Dendritic cell treated with granulocyte-macrophage colony-stimulating factor and Interleukin-4, amounts not matched to agents 40 ng/mL and 50 ng/mL, for 4 days (primary cell): Measurements from ENCODE around the gene TNNT1.

Experiments used
- H3K27ac Mint-ChIP-seq: one replicate; pipeline ENCODE4 v1.8.0; 2022; ENCODE audit warnings: mild to moderate bottlenecking, mixed read lengths
- H3K27me3 Mint-ChIP-seq: one replicate; pipeline ENCODE4 v1.8.0; 2022; ENCODE audit warnings: mild to moderate bottlenecking, mixed read lengths
- H3K36me3 Mint-ChIP-seq: one replicate; pipeline ENCODE4 v1.8.0; 2022; ENCODE audit warnings: low read depth, mixed read lengths
- H3K4me1 Mint-ChIP-seq: one replicate; pipeline ENCODE4 v1.8.0; 2022; ENCODE audit warnings: low read depth, mixed read lengths
- H3K4me3 Mint-ChIP-seq: one replicate; pipeline ENCODE4 v1.8.0; 2022; ENCODE audit warnings: mild to moderate bottlenecking, moderate library complexity, mixed read lengths
- H3K9me3 Mint-ChIP-seq: one replicate; pipeline ENCODE4 v1.8.0; 2022; ENCODE audit warnings: mixed read lengths
- intact Hi-C: fragments of 100-400 bp; cut with micrococcal nuclease; formaldehyde crosslinking; loops from one replicate; pipeline ENCODE4 v1.15.0; 2022

TNNT1 gene

DNA sequence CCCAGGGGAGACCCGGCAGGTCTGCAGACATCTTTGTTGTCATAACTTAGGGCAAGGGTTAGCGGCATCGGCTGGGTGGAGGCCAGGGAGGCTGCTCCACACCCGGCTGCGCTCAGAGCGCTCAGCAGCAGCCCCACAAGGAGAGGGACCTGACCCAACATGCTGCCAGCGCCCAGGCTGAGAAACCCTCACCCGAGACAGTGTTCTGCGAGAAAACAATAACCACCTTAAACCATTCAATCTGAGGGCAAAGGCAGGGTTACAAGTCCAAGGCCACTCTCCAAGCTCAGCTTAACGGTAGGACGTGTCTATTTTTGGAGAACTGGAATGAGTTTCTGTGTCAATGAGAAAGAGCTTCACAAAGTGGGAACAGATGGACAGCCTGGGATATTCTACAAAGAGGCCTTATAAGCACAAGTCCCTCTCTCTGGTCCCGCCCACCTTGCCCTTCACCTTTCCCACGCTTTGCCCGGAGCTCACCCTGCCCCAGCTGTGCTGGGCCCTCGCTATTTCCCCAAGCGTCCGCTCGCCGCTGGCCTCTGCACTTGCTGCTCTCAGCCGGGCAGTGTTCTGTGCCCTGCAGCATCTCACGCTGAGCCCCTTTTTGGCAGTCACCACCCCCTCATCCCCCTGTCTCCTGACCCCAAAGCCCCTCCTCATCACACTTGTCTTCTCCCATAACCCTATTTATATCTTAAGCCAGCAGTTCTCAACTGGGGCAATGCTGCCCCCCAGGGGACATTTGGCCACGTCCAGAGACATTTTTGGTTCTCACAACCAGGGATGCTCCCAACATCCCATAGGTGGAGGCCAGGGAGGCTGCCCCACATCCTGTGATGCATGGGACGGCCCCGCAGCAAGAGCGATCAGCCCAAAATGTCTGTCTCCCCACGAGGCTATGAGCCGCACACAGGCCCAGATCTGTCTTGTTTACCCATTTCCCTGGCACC is 49.2 kb downstream of the TNNT1 start:
- Mint-ChIP-seq H3K4me3 (no peak overlapping the region), H3K4me1 (peaks cover 49% of the 10 kb centered on the region), H3K36me3 (peaks cover 87% of the 10 kb centered on the region), H3K9me3 (no peaks in the 10 kb centered on the region), H3K27me3 (no peaks in the 10 kb centered on the region), H3K27ac (no peak overlapping the region)
- intact Hi-C loops, result loop anchor here (2.0 kb wide), 1 partner anchor 17 kb away; the partner anchor contains the start of gene PPP1R12C

DNA sequence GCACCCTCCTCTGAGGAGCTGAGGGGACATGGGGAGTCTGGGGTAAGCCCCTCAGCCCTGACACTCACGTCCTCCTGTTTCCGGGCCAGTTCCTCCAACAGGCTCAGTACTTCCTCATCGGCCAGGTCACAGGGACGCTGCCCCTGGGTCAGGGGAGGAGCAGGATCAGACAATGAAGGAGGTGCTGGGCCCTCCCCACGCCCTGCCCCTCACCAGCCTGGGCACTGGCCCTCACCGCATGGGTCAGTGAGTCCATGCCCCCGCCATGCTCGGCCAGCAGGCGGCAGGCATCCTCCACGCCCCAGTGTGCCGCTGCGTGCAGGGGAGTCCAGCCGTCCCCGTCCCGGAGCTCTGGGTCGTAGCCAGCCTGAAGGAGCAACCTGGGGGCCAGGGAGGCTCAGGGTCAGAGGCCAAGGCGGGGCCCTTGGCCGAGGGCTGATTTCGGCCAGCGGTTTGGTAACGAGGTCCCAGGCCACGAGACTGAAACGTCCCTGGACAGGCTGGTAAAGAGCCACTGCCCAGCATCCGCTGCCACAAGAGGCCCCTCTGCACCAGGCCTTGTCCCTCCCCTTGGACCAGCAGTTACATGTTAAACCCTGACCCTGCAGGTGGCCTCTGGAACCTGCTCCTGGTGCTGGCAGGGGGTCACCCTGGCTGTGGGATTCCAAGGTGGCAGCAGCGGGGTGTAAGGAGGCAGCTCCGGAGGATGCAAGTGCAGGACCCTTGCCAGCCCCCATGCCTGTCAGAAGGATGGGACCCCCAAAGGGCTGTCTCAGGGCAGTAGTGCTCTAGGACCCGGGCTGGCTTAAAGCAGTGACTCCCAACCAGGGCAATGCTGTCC is 50.1 kb downstream of the TNNT1 start:
- H3K4me1 Mint-ChIP-seq, result peaks cover 49% of the 10 kb centered on the region

GRCh38 chr19:55097864-55098715 is 50.9 kb downstream of the TNNT1 start:
- Mint-ChIP-seq H3K9me3 (no peaks in the 10 kb centered on the region), H3K27ac (peak overlapping the region; percentile 55), H3K27me3 (no peaks in the 10 kb centered on the region), H3K4me3 (peak overlapping the region; percentile 22), H3K4me1 (peaks cover 49% of the 10 kb centered on the region), H3K36me3 (peaks cover 88% of the 10 kb centered on the region)
- intact Hi-C loops, result loop anchor here (2.0 kb wide), 1 partner anchor 19 kb away; the partner anchor contains the start of gene PPP1R12C

More for the DNA sequence above, 50.1 kb downstream of the TNNT1 start:
- Mint-ChIP-seq H3K27ac (peak overlapping the region; percentile 55), H3K4me3 (no peak overlapping the region), H3K36me3 (peaks cover 95% of the 10 kb centered on the region), H3K27me3 (no peaks in the 10 kb centered on the region), H3K9me3 (no peaks in the 10 kb centered on the region)
- intact Hi-C loops, result loop anchor here (2.0 kb wide), 1 partner anchor 18 kb away; the partner anchor contains the start of gene PPP1R12C

DNA sequence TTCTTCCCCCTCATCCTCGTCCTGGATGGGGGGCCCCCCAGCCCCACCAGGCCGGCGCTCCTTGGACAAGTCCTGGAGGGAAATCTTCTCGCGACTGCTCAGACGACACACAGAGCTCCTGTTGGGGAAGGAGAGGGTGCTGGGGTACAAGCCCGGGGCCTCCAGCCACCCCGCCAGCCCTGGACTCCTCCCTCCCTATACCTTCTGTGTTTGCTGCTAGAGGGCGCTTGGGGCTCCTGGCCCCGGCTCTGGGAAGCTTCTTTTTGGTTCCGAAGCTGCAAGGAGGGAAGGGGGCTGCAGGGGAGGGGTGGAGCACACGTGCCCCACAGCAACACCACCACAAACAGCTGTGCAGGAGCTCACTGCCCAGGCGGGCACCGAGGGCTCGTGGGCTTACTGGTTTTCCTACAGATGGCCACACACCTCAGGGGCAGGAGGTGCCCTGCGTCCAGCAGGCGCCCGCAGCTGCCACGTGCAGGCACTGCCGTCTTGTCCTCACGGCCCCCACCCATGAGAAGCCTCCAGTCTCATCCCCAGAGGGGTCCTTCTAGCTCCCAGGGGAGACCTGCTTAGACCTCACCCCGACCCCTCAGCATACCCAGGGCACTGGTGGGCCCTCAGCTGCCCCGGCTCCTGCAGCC is 52.8 kb downstream of the TNNT1 start:
- Mint-ChIP-seq H3K27ac (no peak overlapping the region), H3K4me3 (no peak overlapping the region), H3K36me3 (peaks cover 88% of the 10 kb centered on the region), H3K9me3 (no peaks in the 10 kb centered on the region), H3K4me1 (peaks cover 40% of the 10 kb centered on the region), H3K27me3 (no peaks in the 10 kb centered on the region)
- intact Hi-C loops, result no loop called here

- Mint-ChIP-seq H3K36me3 (peaks cover 88% of the 10 kb centered on the region), H3K4me1 (peaks cover 40% of the 10 kb centered on the region), H3K27me3 (no peaks in the 10 kb centered on the region), H3K9me3 (no peaks in the 10 kb centered on the region), H3K27ac (no peak overlapping the region), H3K4me3 (no peak overlapping the region)
- intact Hi-C loops, result no loop called here
Measured at GRCh38 chr19:55095260-55096060, 53.5 kb downstream of the TNNT1 start.

- Mint-ChIP-seq H3K27me3 (no peaks in the 10 kb centered on the region), H3K9me3 (no peaks in the 10 kb centered on the region), H3K36me3 (peaks cover 88% of the 10 kb centered on the region), H3K27ac (no peak overlapping the region), H3K4me1 (peaks cover 36% of the 10 kb centered on the region), H3K4me3 (no peak overlapping the region)
- intact Hi-C loops, result no loop called here
Measured at GRCh38 chr19:55094456-55095259, 54.3 kb downstream of the TNNT1 start.

GRCh38 chr19:55092423-55093318 is 56.3 kb downstream of the TNNT1 start:
- Mint-ChIP-seq H3K9me3 (no peaks in the 10 kb centered on the region), H3K36me3 (peaks cover 88% of the 10 kb centered on the region), H3K4me3 (no peak overlapping the region), H3K27ac (no peak overlapping the region), H3K4me1 (peaks cover 36% of the 10 kb centered on the region), H3K27me3 (peaks cover 15% of the 10 kb centered on the region)
- intact Hi-C loops, result no loop called here

DNA sequence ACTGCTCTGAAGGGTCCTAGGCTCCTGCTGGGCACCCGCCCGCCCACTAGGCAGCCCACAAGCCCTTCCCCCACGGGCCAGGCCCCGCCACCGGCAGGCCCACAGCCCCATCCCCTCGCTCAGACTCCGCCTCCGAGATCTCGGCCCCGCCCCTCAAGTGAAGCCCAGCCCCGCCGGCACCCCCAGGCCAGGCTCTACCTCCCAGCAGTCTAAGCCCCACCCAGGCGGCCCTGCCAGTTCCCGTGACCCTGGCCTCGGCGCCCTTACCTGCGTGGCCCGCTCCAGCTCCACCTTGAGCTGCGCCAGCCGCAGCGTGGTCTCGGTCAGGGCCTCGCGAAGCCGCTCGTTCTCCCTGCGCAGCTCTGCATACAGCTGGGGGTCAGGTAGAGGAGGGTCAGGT is 57.1 kb downstream of the TNNT1 start:
- intact Hi-C loops, result no loop called here
- Mint-ChIP-seq H3K9me3 (no peaks in the 10 kb centered on the region), H3K27me3 (peaks cover 22% of the 10 kb centered on the region), H3K36me3 (peaks cover 87% of the 10 kb centered on the region), H3K27ac (no peak overlapping the region), H3K4me1 (peaks cover 36% of the 10 kb centered on the region), H3K4me3 (no peak overlapping the region)

DNA sequence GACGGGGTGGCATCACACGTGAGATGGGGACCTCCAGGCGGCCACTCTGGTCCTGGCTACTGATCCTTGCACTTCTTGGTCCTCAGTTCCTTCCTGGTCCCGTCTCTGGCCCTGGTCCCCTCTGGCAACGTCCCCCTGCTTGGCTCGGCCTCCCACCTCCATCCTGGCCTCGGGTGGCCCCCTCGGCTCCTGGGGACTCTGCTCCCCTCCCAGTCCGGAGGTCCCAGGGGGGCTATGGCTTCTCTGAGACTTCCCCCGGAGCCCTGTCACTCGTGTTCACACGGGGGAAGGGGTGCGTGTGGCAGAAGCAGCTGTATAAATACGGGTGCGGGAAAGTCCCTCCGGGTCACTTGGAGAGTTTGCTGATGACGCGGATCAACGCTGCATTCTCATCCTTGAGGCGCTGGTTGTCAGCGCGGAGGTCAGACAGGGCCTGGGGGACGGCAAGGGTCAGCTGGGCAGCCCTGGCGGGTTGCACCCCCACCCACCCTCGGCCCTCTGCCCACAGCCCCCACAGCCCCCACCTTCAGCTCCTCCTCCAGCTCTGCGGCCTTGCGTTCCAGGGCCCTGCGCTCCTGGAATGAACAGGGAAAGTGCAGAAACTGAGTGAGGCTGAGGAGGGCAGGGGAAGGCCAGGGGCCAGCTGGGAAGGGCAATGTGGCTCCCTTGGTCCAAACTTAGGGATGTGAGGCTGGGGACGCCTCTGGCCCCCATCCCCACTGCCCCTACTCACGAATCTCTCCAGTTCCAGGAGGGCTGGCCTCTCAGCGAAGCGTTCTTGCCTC is 57.7 kb downstream of the TNNT1 start:
- peaks cover 81% of the 10 kb centered on the region for H3K36me3 Mint-ChIP-seq
- H3K4me1 Mint-ChIP-seq, result peaks cover 31% of the 10 kb centered on the region
- intact Hi-C loops, result no loop called here
- no peak overlapping the region for H3K27ac Mint-ChIP-seq
- H3K4me3 Mint-ChIP-seq, result no peak overlapping the region
- no peaks in the 10 kb centered on the region for H3K9me3 Mint-ChIP-seq
- H3K27me3 Mint-ChIP-seq, result peaks cover 27% of the 10 kb centered on the region

GRCh38 chr19:55090564-55090963 is 58.4 kb downstream of the TNNT1 start:
- intact Hi-C loops, result no loop called here
- Mint-ChIP-seq H3K27me3 (peaks cover 35% of the 10 kb centered on the region), H3K36me3 (peaks cover 74% of the 10 kb centered on the region), H3K4me1 (peaks cover 31% of the 10 kb centered on the region), H3K9me3 (no peaks in the 10 kb centered on the region), H3K27ac (no peak overlapping the region), H3K4me3 (no peak overlapping the region)
